Mucosa of stomach (tissue), 1 donor: ENCODE data around the gene CADM2.

Experiments used
- H3K27me3 ChIP-seq: one replicate; pipeline ENCODE4 v1.7.0; 2013; ENCODE audit warnings: mild to moderate bottlenecking, low read length; ENCODE audit not compliant: control insufficient read depth, insufficient read depth
- H3K36me3 ChIP-seq: one replicate; pipeline ENCODE4 v1.7.0; 2013; ENCODE audit warnings: low read length; ENCODE audit not compliant: control insufficient read depth, insufficient read depth
- H3K4me1 ChIP-seq: one replicate; pipeline ENCODE4 v1.7.0; 2013; ENCODE audit warnings: mild to moderate bottlenecking, low read length; ENCODE audit not compliant: control insufficient read depth, insufficient read depth
- H3K4me3 ChIP-seq: one replicate; pipeline ENCODE4 v1.7.0; 2013; ENCODE audit warnings: low read length
- H3K9ac ChIP-seq: one replicate; pipeline ENCODE4 v1.7.0; 2013; ENCODE audit warnings: mild to moderate bottlenecking, low read length, moderate library complexity
- H3K9me3 ChIP-seq: one replicate; pipeline ENCODE4 v1.7.0; 2013; ENCODE audit warnings: mild to moderate bottlenecking, low read length, moderate library complexity; ENCODE audit not compliant: control insufficient read depth
- donor health status: Pancreatic carcinoma.

Gene CADM2

GRCh38 chr3:84963137-84963536 is 4.3 kb downstream of the CADM2 start:
- Histone ChIP-seq H3K36me3 (no peaks in the 10 kb centered on the region), H3K9ac (no peak overlapping the region), H3K4me3 (no peak overlapping the region), H3K4me1 (peaks cover 8% of the 10 kb centered on the region), H3K27me3 (peaks cover 38% of the 10 kb centered on the region), H3K9me3 (no peaks in the 10 kb centered on the region)

GRCh38 chr3:84965141-84965540 is 6.4 kb downstream of the CADM2 start:
- peaks cover 24% of the 10 kb centered on the region for H3K27me3 ChIP-seq
- no peak overlapping the region for H3K9ac ChIP-seq
- no peaks in the 10 kb centered on the region for H3K9me3 ChIP-seq
- H3K4me1 ChIP-seq: no peaks in the 10 kb centered on the region
- no peaks in the 10 kb centered on the region for H3K36me3 ChIP-seq
- H3K4me3 ChIP-seq: no peak overlapping the region

GRCh38 chr3:84967767-84968581 is 9.2 kb downstream of the CADM2 start:
- no peaks in the 10 kb centered on the region for H3K36me3 ChIP-seq
- H3K4me1 ChIP-seq: no peaks in the 10 kb centered on the region
- no peak overlapping the region for H3K9ac ChIP-seq
- no peaks in the 10 kb centered on the region for H3K27me3 ChIP-seq
- H3K4me3 ChIP-seq: no peak overlapping the region
- no peaks in the 10 kb centered on the region for H3K9me3 ChIP-seq

GRCh38 chr3:84968701-84969235 is 10.0 kb downstream of the CADM2 start:
- H3K27me3 ChIP-seq: no peaks in the 10 kb centered on the region
- H3K9ac ChIP-seq: no peak overlapping the region
- H3K9me3 ChIP-seq: no peaks in the 10 kb centered on the region
- no peaks in the 10 kb centered on the region for H3K36me3 ChIP-seq
- H3K4me1 ChIP-seq: no peaks in the 10 kb centered on the region
- no peak overlapping the region for H3K4me3 ChIP-seq

- H3K36me3 ChIP-seq: no peaks in the 10 kb centered on the region
- no peaks in the 10 kb centered on the region for H3K27me3 ChIP-seq
- H3K9ac ChIP-seq: no peak overlapping the region
- H3K4me3 ChIP-seq: no peak overlapping the region
- H3K9me3 ChIP-seq: no peaks in the 10 kb centered on the region
- no peaks in the 10 kb centered on the region for H3K4me1 ChIP-seq
These were observed 15.6 kb downstream of the CADM2 start for GRCh38 chr3:84974347-84974746.

- Histone ChIP-seq H3K9me3 (no peaks in the 10 kb centered on the region), H3K4me1 (no peaks in the 10 kb centered on the region), H3K9ac (no peak overlapping the region), H3K27me3 (no peaks in the 10 kb centered on the region), H3K36me3 (no peaks in the 10 kb centered on the region), H3K4me3 (no peak overlapping the region)
These were observed 18.2 kb downstream of the CADM2 start for GRCh38 chr3:84977021-84977420.

- no peaks in the 10 kb centered on the region for H3K27me3 ChIP-seq
- no peak overlapping the region for H3K4me3 ChIP-seq
- H3K9ac ChIP-seq: no peak overlapping the region
- H3K4me1 ChIP-seq: no peaks in the 10 kb centered on the region
- no peaks in the 10 kb centered on the region for H3K9me3 ChIP-seq
- H3K36me3 ChIP-seq: no peaks in the 10 kb centered on the region
These were observed 20.1 kb downstream of the CADM2 start for GRCh38 chr3:84978843-84979242.

GRCh38 chr3:84980011-84980410 is 21.2 kb downstream of the CADM2 start:
- no peak overlapping the region for H3K4me3 ChIP-seq
- no peaks in the 10 kb centered on the region for H3K4me1 ChIP-seq
- no peaks in the 10 kb centered on the region for H3K9me3 ChIP-seq
- H3K27me3 ChIP-seq: no peaks in the 10 kb centered on the region
- no peak overlapping the region for H3K9ac ChIP-seq
- H3K36me3 ChIP-seq: no peaks in the 10 kb centered on the region

GRCh38 chr3:84980456-84980855 is 21.7 kb downstream of the CADM2 start:
- Histone ChIP-seq H3K4me1 (no peaks in the 10 kb centered on the region), H3K9me3 (no peaks in the 10 kb centered on the region), H3K4me3 (no peak overlapping the region), H3K27me3 (no peaks in the 10 kb centered on the region), H3K36me3 (no peaks in the 10 kb centered on the region), H3K9ac (no peak overlapping the region)

GRCh38 chr3:84983490-84983889 is 24.7 kb downstream of the CADM2 start:
- H3K9ac ChIP-seq: no peak overlapping the region
- no peaks in the 10 kb centered on the region for H3K9me3 ChIP-seq
- no peaks in the 10 kb centered on the region for H3K4me1 ChIP-seq
- no peaks in the 10 kb centered on the region for H3K36me3 ChIP-seq
- no peaks in the 10 kb centered on the region for H3K27me3 ChIP-seq
- no peak overlapping the region for H3K4me3 ChIP-seq

GRCh38 chr3:84984429-84984828 is 25.6 kb downstream of the CADM2 start:
- H3K4me3 ChIP-seq: no peak overlapping the region
- H3K4me1 ChIP-seq: no peaks in the 10 kb centered on the region
- no peaks in the 10 kb centered on the region for H3K36me3 ChIP-seq
- H3K27me3 ChIP-seq: no peaks in the 10 kb centered on the region
- no peaks in the 10 kb centered on the region for H3K9me3 ChIP-seq
- H3K9ac ChIP-seq: no peak overlapping the region

GRCh38 chr3:84985795-84986194 is 27.0 kb downstream of the CADM2 start:
- Histone ChIP-seq H3K4me1 (no peaks in the 10 kb centered on the region), H3K9me3 (no peaks in the 10 kb centered on the region), H3K9ac (no peak overlapping the region), H3K4me3 (no peak overlapping the region), H3K36me3 (no peaks in the 10 kb centered on the region), H3K27me3 (no peaks in the 10 kb centered on the region)
